ENCODE results near the gene PDGFB. TPM values are rescaled to one million over a fixed set of nuclear protein-coding genes. Genes with fewer than 3 reads are reported as not detected.

PDGFB gene
- total RNA-seq, 1 donor from 2014 or later, result 159 TPM

- Histone ChIP-seq H3K4me3 (ENCODE audit: low read depth, low read length) (no peak overlapping the region), H3K36me3 (ENCODE audit: control insufficient read depth, insufficient read depth, low read length) (no peaks in the 10 kb centered on the region), H3K27me3 (ENCODE audit: control insufficient read depth, insufficient read depth, low read length) (no peaks in the 10 kb centered on the region)
- no peak for TF ChIP-seq CTCF (IDR thresholded peaks at IDR 0.05; ENCODE audit: insufficient read depth, low read length, poor library complexity, severe bottlenecking)
- no peak for DNase-seq (ENCODE audit: low read depth)
Measured at GRCh38 chr22:39239561-39240423, 5.0 kb downstream of the PDGFB start.

GRCh38 chr22:39238966-39239505, 5.7 kb downstream of the PDGFB start:
- TF ChIP-seq CTCF (IDR thresholded peaks at IDR 0.05; ENCODE audit: insufficient read depth, low read length, poor library complexity, severe bottlenecking), result no peak

GRCh38 chr22:39238561-39238960, 6.2 kb downstream of the PDGFB start:
- TF ChIP-seq CTCF (IDR thresholded peaks at IDR 0.05; ENCODE audit: insufficient read depth, low read length, poor library complexity, severe bottlenecking), result no peak
- no peak for DNase-seq (ENCODE audit: low read depth)
- Histone ChIP-seq H3K27me3 (ENCODE audit: control insufficient read depth, insufficient read depth, low read length) (no peaks in the 10 kb centered on the region), H3K4me3 (ENCODE audit: low read depth, low read length) (no peak overlapping the region), H3K36me3 (ENCODE audit: control insufficient read depth, insufficient read depth, low read length) (no peaks in the 10 kb centered on the region)

More at GRCh38 chr22:39238966-39239505, 5.7 kb downstream of the PDGFB start:
- no peak for DNase-seq (ENCODE audit: low read depth)
- H3K4me3 ChIP-seq (ENCODE audit: low read depth, low read length), result no peak overlapping the region
- no peaks in the 10 kb centered on the region for H3K36me3 ChIP-seq (ENCODE audit: control insufficient read depth, insufficient read depth, low read length)
- no peaks in the 10 kb centered on the region for H3K27me3 ChIP-seq (ENCODE audit: control insufficient read depth, insufficient read depth, low read length)

GRCh38 chr22:39238101-39238466, 6.7 kb downstream of the PDGFB start:
- no peaks in the 10 kb centered on the region for H3K36me3 ChIP-seq (ENCODE audit: control insufficient read depth, insufficient read depth, low read length)
- no peak for DNase-seq (ENCODE audit: low read depth)
- no peaks in the 10 kb centered on the region for H3K27me3 ChIP-seq (ENCODE audit: control insufficient read depth, insufficient read depth, low read length)
- no peak overlapping the region for H3K4me3 ChIP-seq (ENCODE audit: low read depth, low read length)
- TF ChIP-seq CTCF (IDR thresholded peaks at IDR 0.05; ENCODE audit: insufficient read depth, low read length, poor library complexity, severe bottlenecking), result no peak

DNA sequence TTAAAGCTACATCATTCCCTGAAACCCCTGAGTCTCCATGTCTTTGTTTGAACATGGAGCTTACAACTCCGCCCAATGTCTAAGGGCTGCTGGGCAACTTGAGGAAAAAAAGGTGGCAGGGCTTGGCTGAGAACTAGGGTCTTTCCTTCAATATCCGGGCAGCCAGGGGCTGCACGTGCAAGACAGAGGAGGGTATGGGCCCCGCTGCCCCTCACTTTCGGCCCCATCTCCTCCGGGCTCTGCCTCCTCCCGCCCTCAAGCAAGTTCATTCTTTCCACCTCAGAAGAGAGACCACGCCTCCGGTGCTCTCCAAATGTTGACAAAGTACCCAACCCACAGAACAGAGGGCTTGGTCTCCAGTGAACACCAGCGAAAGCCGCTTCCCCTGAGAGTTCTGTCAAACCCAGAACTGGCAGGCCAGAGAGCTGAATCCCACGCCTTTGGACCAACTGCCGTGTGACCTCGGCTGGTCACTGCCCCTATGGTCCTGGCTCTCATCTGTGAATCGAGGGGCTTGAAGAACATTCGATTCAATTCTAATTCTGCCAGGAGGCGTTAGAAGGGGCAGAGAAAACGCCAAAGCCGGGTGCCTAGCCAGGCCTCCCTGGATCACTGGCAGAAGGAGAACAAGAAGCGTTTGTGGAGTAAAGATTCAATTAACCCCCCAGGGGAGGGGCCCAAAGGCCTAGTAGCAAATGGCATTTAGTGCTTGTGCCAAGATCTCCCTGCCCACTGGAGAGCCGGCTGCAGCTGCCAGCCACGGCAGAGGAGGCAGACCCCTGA, 7.3 kb downstream of the PDGFB start:
- no peak for DNase-seq (ENCODE audit: low read depth)
- Histone ChIP-seq H3K27me3 (ENCODE audit: control insufficient read depth, insufficient read depth, low read length) (no peaks in the 10 kb centered on the region), H3K36me3 (ENCODE audit: control insufficient read depth, insufficient read depth, low read length) (no peaks in the 10 kb centered on the region), H3K4me3 (ENCODE audit: low read depth, low read length) (no peak overlapping the region)
- TF ChIP-seq CTCF (IDR thresholded peaks at IDR 0.05; ENCODE audit: insufficient read depth, low read length, poor library complexity, severe bottlenecking), result no peak
